ENCODE data around the gene ZNF559.

ZNF559 gene

DNA sequence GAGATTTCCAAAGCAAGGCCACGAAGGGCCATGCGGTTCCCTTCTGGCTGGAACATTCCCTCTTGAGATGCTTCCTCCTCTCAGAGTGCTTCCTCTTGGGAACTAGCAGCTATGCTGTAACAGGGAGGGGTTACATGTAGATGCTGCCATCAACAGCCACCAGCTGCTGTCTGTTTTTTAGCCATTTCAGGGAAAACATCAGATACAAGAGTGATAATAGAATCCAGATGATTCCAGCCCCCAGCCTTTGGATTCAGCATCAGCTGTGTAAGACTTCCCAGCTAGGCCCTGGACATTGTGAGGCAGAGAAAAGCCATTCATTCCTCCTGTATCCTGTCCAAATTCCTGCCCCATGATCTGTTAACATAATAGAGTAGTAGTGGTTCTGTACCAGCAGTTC lies 30.7 kb downstream of the ZNF559 start:
- DNase-seq (ENCODE audit: low read depth) = no peak

DNA sequence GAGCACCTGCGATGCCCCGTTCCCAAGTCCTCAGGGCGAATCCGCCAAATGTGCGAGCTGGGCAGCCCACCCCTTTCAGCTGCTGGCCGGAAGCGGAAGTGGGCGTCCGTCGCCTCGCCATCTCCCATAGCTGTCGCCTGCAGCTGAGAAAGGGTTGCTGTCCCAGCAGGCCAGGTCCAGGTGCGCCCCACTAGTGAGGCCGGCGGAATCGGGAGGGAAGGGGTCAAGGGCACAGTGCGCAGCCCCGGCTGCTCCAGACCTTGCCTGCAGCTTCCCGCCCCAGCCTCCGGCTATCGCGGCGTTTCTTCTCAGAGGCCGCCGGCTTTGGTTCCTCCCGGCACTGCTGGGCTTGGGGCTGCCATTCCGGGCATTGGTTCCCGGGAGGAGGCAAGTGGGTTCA lies 38.9 kb downstream of the ZNF559 start, which contains the start of gene ZNF177:
Gene ZNF177, plus strand, starts transcription at position 109 of the 400 bp plus-strand sequence. CDS start 15,299 bp downstream, outside the sequence.
- DNase-seq (ENCODE audit: low read depth) = no peak

DNA sequence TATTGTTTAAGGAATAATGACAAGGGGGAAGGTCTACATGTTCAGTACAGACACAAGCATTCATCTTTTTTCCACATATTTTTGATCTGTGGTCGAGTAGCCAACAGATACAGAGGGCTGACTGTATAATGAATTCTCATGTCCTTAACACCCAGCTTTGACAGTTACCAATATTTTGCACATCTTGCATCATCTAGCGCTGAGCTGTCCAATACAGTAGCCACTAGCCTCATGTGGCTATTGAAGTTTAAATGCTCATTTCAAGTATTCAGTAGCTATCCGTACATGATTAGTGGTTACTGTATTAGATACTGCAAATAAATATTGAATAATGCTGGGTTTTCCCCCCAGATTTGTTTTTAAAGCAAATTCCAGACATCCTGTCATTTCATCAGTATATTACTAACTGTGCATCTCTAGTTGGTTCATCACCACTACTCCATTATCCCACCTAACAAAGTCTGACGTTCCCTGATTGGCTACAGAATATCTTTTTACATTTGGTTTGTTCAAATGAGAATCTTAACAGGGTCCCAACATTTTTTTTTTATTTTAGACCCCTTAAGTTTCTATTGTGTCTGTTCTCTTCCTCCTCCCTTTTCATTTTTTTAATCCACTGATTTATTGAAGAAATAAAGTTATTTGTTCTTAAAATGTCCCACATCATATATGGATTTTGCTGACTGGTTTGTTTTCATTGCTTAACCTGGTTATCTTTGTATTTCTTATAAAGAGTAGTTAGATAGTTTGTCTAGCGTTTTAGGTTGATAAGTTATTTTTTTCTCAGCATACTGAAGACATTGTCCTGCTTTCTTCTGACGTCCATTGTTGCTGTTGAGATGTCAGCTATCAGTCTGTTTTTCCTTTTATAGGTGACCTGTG lies 47.0 kb downstream of the ZNF559 start:
- DNase-seq (ENCODE audit: low read depth) = no peak

DNA sequence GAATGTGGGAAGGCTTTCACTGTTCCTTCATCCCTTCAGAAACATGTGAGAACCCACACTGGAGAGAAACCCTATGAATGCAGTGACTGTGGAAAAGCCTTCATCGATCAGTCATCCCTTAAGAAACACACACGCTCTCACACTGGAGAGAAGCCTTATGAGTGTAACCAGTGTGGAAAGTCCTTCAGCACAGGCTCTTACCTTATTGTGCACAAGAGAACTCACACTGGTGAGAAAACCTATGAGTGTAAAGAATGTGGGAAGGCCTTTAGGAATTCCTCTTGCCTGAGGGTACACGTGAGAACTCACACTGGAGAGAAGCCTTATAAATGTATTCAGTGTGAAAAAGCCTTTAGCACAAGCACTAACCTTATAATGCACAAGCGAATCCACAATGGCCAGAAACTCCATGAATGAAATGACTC lies 57.4 kb downstream of the ZNF559 start:
- no peak for DNase-seq (ENCODE audit: low read depth)
